ENCODE results near the gene EPB41.
"Not testable (repeated sequence)": the region's sequence is repeated elsewhere in the genome, so short reads cannot be mapped to it uniquely, and the experiment has no call there.

The EPB41 gene

DNA sequence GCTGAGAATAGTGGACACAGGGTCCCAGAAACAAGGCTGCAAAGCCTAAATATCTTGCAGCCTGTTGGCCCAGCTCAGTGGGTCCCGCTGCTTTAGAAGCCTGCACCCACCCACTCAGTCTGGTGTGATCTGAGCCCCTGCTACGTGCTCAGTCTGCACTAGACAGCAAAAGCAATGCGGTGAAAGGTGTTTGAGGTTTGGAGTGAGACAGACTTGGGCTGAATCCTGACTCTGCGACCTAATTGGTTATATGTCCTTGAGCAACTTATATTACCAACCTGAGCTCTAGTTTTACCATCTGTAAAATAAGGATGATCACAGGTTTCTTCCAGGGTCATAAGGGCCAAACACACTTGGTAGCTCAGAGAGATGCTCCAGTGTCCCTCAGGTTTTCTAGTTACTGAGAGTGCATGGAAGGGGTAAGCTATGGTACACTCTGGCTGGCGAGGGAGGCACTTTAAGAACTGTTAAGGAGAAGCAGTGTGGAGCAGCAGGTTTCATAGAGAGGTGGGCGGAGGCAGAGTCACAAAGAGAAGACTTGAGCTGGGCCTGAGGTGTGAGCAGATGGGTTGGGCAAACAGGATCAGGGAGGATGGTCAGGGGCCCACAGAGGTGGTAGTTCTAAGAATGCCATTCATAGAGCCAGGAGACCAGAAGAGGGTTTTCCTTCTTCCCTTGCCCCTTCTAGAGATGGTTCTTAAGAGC is 199.2 kb downstream of the EPB41 start:
- DNase-seq: no peak

GRCh38 chr1:29114654-29115053 is 200.3 kb downstream of the EPB41 start:
- no peak for DNase-seq

DNA sequence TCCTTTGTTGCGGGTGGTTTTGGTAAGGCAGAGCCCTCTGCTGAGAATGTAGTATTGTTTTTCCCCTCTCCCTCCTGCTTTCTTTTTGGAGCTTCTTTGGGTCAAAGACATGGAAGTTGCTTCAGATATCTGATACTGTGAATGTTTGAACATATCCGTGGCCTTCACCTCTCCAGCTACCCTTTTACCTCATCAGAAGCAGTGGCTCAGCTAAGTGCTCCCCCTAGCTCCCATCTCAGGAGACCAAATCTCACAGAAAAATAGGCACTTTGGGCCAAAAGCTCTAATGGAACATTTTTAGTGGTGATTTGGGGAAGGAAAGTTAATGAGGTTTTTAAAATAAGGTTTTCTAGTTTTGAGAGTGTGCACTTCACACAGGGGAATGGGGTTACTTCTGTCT is 203.0 kb downstream of the EPB41 start:
- no peak for DNase-seq

DNA sequence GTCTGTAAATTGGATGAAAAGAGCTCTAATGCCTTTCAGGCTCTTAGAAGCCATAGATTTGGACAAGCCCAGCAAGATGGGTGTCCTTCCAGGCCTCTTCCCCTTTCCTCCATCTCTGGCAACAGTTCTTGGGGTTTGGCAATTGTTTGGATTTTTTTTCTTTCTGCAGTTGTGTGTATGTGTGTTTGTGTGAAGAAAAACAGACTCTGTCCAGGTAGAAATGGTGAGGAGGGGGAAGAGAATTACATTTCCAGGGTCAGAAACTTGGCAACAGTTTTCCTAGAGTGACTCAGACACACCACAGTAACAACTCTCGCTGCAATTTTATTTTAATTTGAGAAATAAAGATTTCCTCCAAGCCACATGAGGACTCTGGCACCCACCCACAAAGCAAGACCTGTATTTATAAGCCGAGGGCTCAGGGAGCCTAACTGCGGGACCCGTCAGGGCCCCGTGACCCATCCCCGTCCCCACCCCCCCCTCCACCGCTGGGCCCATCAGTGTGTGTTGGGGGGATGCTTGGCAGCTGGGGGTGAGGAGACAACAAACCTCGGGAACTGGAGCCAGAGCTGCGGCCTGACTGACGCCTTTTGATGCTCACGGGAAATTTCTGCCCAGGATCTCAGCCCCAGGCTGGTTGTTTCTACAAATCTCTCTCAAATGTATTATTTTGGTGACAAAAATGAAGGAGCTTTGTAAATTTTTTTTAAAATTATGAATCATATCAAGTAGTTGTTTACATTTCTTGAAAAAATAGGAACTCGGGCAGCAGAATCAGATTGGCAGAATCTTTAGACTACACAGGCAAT is 205.0 kb downstream of the EPB41 start:
- DNase-seq: no peak

DNA sequence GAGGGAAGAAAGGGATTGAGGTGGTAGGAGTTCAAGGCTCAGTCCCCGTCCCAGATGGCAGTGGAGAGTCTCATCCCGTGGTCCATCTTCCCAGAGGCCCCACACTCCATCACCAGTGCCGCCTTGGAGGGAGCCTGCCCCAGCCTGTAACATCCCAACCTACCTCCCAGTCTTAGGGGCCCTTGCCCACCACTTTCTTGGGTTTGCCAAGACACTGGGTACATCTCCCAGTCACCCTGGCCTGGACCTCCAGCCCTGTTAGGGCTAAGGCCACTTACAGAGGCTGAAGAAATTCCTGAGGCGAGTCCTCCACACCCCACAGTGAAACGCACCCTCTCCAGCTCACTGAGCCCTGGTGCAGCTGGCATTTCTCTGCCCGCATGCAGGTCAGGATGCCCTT is 206.0 kb downstream of the EPB41 start:
- DNase-seq: no peak

DNA sequence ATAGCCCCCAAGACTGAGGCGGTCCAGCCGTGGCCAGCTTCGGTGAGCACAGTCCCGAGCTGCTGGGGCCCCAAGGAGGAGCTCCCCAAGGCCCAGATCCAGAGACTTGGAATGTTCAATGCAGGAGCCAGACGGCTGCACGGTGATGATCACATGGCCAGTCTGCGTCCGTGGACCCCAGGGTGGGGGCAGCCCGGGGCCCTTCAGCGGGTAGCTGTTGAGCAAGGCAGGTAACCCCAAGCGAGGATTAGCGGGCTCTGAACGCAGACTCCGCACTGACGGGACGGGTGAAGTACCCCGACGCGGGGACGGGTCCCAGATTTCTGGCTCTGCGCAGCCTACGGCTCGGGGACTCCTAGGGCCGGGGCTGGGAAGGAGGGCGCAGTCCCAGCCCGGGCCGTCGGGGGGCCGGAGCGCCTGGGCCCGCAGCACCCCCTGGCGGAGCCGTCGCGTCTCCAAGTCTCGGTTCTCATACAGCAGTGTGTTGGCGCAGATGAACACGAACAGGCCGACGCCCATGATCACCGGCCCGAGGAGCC is 206.6 kb downstream of the EPB41 start:
- no peak for DNase-seq

DNA sequence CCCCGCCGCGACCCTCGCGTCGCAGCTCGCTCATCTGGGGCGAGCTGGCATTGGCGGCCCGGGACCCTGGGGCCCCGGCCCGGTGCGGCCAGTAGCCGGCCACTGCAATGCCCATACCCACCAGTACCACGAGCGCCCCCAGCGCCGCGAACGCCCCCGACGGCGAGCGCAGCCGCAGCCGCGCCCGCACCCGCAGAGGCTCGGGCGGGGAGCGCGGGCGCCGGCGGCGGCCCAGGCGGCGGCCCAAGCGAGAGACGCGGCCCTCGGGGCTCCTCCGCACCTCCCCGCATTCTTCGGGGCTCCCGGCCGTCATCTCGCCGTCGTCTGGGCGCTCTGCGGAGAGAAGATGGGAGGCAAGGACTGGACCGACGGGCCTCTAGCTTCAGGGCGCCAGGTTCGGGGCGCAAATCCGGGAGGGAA is 207.2 kb downstream of the EPB41 start:
- DNase-seq: no peak

GRCh38 chr1:29121936-29122681 is 207.7 kb downstream of the EPB41 start:
- no peak for DNase-seq

GRCh38 chr1:29122682-29123052 is 208.3 kb downstream of the EPB41 start:
- no peak for DNase-seq

DNA sequence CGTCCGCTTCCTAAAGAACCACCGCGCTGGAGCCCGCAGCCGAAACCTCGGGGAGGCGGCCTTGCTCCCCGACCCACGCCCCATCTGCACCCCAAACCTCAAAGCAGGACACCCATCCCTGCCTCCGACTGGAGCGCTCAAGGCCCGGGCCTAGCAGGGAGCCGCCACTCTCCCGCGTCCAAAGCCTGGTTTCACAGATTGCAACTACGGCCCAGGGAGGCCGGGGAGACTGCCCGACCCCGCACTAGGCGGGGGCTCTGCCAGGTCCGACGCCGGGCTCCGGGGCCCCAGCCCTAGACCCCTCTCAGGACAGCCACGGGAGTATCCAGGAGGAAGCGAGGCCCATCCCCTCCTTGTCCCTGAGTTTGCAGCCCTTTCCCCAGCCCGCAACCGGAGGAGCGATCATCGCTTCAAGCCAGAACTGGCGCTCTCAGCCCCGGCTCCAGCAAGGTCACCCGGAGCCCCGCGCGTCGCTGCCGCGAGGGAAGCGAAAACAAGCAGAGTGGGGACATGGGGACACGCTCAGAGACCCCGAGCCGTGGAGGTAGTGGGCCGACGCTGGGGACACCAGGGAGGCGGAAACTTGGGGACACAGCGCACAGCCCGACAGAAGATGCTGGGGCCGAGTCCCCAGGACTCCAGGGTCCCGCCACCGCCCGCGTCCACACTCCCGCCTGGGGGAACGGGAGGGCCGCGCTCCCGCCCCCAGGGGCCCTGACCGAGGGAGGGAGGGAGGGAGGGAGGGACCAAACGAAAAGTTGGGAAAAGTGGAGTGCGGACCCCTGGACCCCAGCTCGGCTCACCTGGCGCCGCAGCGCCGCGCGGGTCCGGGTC is 208.9 kb downstream of the EPB41 start:
- no peak for DNase-seq

- no peak for DNase-seq
These were observed 209.6 kb downstream of the EPB41 start, which contains the start of gene TMEM200B for GRCh38 chr1:29123887-29124365. Gene TMEM200B (minus strand): TSS chr1:29123903. CDS start chr1:29121828, 2,075 bp downstream.

- no peak for DNase-seq
These were observed 210.2 kb downstream of the EPB41 start for GRCh38 chr1:29124366-29125236.

DNA sequence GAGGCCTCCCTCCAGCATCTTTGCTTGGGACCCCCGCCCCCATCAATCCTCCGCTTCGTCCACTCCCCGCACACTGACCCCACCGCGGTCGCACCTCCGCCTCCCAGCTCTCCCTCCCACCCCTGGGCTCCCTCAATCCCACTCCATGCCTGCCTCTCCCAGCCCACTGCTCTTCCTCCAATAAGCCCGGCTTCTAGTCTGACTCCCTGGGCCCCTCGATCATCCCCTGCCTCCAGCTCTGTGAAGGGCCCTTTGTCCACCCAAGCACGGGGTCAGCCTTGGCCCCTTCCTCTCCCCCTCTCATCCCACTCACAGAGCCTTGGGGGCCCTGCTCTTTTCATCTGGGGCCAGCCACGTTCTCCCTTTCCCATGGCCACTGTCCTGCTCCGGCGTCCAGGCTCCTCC is 210.9 kb downstream of the EPB41 start:
- DNase-seq: no peak

- DNase-seq: no peak
These were observed 211.4 kb downstream of the EPB41 start for GRCh38 chr1:29125788-29126187.

DNA sequence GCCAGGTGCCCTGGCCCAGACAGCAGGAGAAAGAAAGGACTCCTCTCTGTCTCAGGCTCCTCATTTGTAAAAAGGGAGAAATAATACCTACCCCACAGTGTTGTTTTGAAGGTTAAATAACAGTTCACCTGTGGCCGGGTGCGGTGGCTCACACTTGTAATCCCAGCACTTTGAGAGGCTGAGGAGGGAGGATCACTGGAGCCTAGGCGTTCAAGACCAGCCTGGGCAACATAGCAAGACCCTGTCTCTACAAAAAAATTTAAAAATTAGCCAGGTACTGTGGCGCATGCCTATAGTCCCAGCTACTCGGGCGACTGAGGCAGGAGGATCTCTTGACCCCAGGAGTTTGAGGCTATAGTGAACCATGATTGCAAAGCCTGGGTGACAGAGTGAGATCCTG is 211.8 kb downstream of the EPB41 start:
- DNase-seq: no peak

GRCh38 chr1:29128739-29129138 is 214.4 kb downstream of the EPB41 start:
- DNase-seq: no peak

GRCh38 chr1:29129916-29130315 is 215.5 kb downstream of the EPB41 start:
- DNase-seq: no peak

DNA sequence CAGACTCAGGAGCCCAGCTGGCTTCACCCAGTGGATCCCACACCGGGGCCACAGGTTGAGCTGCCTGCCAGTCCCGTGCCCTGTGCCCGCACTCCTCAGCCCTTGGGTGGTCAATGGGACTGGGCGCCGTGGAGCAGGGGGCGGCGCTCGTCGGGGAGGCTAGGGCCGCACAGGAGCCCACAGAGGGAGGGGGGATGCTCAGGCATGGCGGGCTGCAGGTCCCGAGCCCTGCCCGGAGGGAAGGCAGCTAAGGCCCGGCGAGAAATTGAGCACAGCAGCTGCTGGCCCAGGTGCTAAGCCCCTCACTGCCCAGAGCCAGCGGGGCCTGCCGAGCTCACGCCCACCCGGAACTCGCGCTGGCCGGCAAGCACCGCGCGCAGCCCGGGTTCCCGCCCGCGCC is 216.7 kb downstream of the EPB41 start:
- DNase-seq: not testable (repeated sequence)

DNA sequence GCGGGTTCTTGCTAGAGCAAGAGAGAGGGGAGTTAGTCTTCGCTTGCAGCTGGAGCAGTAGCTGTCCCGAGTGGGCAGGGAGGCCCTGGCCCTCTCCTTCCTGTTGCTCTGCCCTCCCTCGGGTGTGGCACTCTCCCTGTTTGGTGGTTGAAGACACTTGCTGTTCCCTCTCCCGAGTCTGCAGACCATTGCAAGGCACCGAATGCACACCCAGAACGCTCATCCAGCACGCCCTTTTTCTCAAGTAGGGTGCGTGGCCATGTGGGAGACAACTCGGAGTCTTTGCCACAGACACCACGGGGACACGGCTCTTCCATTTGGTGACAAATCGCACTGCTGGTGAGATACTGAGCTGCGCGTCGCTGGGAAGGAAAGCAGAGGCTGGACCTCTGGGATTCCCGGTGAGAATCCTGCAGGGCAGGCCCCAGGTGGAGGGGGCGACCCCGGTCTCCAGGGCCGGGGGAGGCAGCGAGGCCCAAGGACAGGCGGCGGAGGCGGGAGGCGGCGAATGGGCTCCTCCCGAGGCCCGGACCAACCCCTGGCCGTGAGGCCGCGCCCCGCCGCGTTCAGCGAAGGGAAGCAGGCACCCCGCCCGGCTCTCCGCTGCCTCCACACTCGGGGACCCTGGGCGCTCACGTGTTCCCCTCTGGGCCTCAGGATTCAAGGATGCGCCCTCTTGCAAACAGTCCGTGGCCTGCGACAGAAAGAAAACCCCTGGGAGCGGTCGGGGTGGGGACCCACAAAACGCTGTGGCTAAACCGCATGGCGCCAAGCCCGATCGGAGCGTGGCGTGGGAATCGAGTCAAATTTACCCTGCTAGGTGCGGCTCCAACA is 219.7 kb downstream of the EPB41 start:
- no peak for DNase-seq

- DNase-seq: no peak
These were observed 220.3 kb downstream of the EPB41 start for GRCh38 chr1:29134695-29135028.
